GM12875 (cell line): ENCODE results near the gene TTLL4.

Source experiments
- H3K4me3 ChIP-seq: one replicate; pipeline ENCODE4 v1.5.1; 2011; ENCODE audit warnings: low read depth, low read length, control low read depth
- CTCF ChIP-seq: IDR thresholded peaks from 2 replicates; pipeline ENCODE4 v1.5.1; 2011; ENCODE audit warnings: low read depth, mild to moderate bottlenecking, control low read depth, inconsistent platforms, low read length, moderate library complexity, borderline replicate concordance; ENCODE audit not compliant: insufficient read depth

The TTLL4 gene

GRCh38 chr2:218744615-218745014 lies 34.0 kb downstream of the TTLL4 start:
- no peak overlapping the region for H3K4me3 ChIP-seq
- TF ChIP-seq CTCF: no peak

GRCh38 chr2:218745160-218745558 lies 34.5 kb downstream of the TTLL4 start:
- TF ChIP-seq CTCF: no peak

GRCh38 chr2:218745559-218746469 lies 35.2 kb downstream of the TTLL4 start:
- no peak overlapping the region for H3K4me3 ChIP-seq
- no peak for TF ChIP-seq CTCF

More at GRCh38 chr2:218745160-218745558, 34.5 kb downstream of the TTLL4 start:
- no peak overlapping the region for H3K4me3 ChIP-seq

GRCh38 chr2:218746470-218746795 lies 35.8 kb downstream of the TTLL4 start:
- TF ChIP-seq CTCF: no peak
- H3K4me3 ChIP-seq: no peak overlapping the region

- H3K4me3 ChIP-seq: no peak overlapping the region
- TF ChIP-seq CTCF: no peak
Measured at GRCh38 chr2:218746960-218747359, 36.3 kb downstream of the TTLL4 start.

- no peak for TF ChIP-seq CTCF
- H3K4me3 ChIP-seq: no peak overlapping the region
Measured at GRCh38 chr2:218748741-218749441, 38.3 kb downstream of the TTLL4 start.
